GM23338 (cell line): ENCODE measurements around the gene UFD1.

ENCODE experiments used
- CTCF ChIP-seq, 2 experiments: fragments of 200-600 bp in 1 of 2; sonication (generic) in 1 of 2; conservative IDR thresholded peaks; 2 replicates each; pipeline versions ENCODE4 v1.5.1 to v1.6.1; 2016 to 2017; ENCODE audit warnings: antibody characterized with exemption in 2 of 2, low read depth in 2 of 2, mild to moderate bottlenecking in 2 of 2, moderate library complexity in 1 of 2
- ETS1 ChIP-seq: IDR thresholded peaks from 2 replicates; pipeline ENCODE4 v1.6.1; 2016; ENCODE audit warnings: antibody characterized with exemption
- EZH2 ChIP-seq: fragments of 200-600 bp; sonication (generic); IDR thresholded peaks from one replicate; pipeline ENCODE4 v1.8.0; 2017; ENCODE audit warnings: antibody characterized with exemption, mild to moderate bottlenecking, low read depth; ENCODE audit not compliant: unreplicated experiment
- EZH2phosphoT487 ChIP-seq: fragments of 200-600 bp; sonication (generic); IDR thresholded peaks from one replicate; pipeline ENCODE4 v1.8.1; 2018; ENCODE audit warnings: antibody characterized with exemption; ENCODE audit not compliant: unreplicated experiment
- JUNB ChIP-seq: IDR thresholded peaks from one replicate; pipeline ENCODE4 v1.6.1; 2016; ENCODE audit warnings: antibody characterized with exemption; ENCODE audit not compliant: unreplicated experiment
- POLR2AphosphoS5 ChIP-seq: IDR thresholded peaks from 2 replicates; pipeline ENCODE4 v1.6.1; 2016; ENCODE audit warnings: antibody characterized with exemption, low read depth
- REST ChIP-seq: IDR thresholded peaks from one replicate; pipeline ENCODE4 v1.6.1; 2018; ENCODE audit warnings: antibody characterized with exemption; ENCODE audit not compliant: unreplicated experiment
- ZNF114 ChIP-seq: fragments of 250-450 bp; sonication (Bioruptor Pico); IDR thresholded peaks from 2 replicates; pipeline ENCODE4 v1.5.0; 2020; ENCODE audit warnings: mild to moderate bottlenecking, moderate library complexity
- ZNF331 ChIP-seq: fragments of 250-450 bp; sonication (Bioruptor Pico); IDR thresholded peaks from 2 replicates; pipeline ENCODE4 v1.5.0; 2020; ENCODE audit warnings: low read depth, mild to moderate bottlenecking, moderate library complexity

- no peak for TF ChIP-seq CTCF (conservative IDR thresholded peaks at IDR 0.05; ENCODE audit: low read depth in 2 of 2)
- no peak for TF ChIP-seq REST
- no peak for TF ChIP-seq ZNF331 (CRISPR knock-in tag)
- no peak for TF ChIP-seq EZH2phosphoT487
- no peak for TF ChIP-seq EZH2
- no peak for TF ChIP-seq POLR2AphosphoS5
- TF ChIP-seq ETS1: no peak
- TF ChIP-seq JUNB: no peak
- no peak for TF ChIP-seq ZNF114 (CRISPR knock-in tag)
Observed at GRCh38 chr22:19420321-19420720, 58.7 kb downstream of the UFD1 start.
